Stimulated activated CD4-positive, alpha-beta T cell treated with anti-CD3 and anti-CD28 coated beads, Interleukin-2, amount 100 ng/mL, for 24 hours (primary cell): ENCODE data around the gene PAH.

Source experiments
- DNase-seq, 2 donors: peaks; one replicate each; pipeline ENCODE4 v3.0.0-alpha.2; 2020

The PAH gene

DNA sequence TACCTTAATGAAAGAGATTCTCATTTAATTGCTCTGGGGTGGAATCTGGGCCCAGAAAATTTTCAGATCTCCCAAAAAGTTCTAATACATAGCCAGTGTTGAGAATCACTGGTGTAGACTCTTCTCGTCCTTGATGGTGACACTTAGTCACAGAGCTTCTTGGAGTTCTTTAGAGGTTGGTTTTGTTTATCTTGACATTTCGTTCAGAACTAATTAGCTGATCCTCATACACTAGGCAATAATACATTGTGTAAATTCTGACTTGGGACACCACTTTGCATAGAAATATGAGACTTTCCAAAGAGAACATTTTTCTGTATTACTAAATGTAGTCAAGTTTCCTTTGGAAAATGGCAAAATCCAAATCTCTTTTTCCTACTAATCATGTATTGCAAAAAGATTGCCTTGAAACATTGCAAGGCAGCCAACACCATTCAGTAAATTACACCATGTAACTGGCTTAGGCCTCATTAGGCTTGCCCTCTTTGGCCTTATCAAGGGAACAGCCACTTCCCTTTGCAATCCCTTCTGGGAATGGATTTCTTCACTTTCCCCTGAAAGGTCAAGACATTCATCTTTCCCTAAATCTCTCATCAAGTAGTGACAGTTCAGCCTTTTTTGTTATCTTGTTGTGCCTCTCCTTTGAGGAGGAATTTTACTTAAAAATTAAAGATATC, 102.2 kb downstream of the PAH start:
- DNase-seq, result no peak

- no peak for DNase-seq
Measured at GRCh38 chr12:102812344-102812743, 104.7 kb downstream of the PAH start.

DNA sequence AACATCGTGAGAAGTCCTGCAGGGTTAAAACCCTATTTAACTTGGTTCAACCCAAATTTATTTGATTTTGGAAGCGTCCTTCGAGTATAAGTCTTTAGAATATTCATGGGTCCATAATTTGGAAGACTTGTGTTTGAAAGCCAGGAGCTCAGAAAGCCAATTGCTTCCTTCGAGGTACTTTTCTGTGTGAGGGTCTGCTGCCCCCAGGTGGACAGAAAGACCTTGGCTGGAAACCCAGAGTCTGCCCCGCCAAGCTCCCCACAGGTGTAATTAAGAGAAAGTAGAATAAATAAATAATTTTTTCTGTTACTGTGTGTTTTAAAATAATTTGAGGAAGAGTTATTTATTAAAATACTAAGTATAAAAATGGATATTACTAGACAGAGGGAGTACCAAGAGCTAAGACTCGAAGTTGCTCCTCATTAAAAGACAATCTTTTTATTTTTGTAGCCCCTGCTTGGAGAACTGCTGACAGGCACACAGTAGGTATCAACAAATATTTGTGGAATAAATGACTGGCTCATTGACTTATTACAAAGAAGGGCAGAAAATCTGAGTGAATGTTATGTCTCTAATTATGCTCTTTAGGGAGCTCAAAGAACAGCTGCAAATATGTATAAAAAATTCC, 105.8 kb downstream of the PAH start:
- DNase-seq, result peak in 1 of 2 donors; percentile 24

DNA sequence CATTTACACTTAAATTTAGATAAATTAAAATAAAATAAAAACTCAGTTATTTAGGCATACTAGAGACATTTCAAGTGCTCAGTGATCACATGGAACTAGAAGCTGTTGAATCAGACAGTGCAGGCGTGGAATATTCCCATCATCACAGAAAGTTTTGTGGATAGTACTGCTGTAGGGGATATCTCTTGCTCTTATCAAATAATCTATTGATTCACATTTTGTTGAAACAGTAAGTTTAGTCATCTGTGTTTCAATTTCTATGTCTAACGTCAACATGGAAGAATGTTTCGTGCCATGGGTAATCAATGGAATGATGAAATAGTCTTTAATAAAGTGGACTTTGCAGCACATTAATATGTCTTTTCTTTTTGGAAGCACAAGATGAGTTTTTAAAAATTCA, 108.6 kb downstream of the PAH start:
- DNase-seq, result no peak

DNA sequence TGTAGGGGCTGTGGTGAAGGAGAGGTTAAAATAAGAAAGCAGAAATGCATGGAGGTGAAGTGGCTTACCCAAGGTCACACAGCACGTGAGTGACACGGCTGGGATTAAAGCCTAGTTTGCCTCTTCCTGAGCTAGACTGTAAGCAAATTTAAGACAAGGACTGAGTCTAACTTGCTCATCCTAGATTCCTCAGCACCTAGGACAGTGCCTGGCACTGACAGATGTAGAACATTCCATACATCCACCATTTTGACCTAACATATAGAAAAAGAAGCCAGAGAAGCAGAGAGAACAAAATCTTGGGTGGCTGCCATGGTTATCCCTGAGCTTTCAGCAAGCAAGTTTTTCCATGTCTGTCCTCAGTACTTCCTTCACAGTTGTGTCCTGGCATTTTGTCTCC, 110.5 kb downstream of the PAH start:
- DNase-seq, result no peak

DNA sequence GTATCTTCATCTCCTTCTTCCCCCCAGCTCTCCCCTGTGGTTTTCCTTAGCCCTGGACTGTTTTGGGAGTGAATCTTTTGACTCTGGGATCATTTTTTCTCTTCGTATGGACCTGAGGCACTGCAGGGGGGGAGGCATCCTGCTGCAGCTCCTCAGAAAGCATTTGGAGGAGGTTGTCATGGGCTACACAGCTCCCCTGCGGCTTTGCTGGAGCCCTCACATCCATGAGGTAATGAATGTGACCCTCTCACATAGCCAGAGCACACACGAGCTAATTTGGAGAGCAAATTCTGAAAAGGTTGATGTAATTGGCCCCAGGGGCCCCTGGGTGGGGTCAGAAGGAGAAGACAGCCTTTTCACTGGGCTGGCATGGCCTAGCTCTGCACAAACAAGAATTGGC, 110.9 kb downstream of the PAH start:
- DNase-seq, result no peak

GRCh38 chr12:102800565-102800964, 116.5 kb downstream of the PAH start:
- no peak for DNase-seq

DNA sequence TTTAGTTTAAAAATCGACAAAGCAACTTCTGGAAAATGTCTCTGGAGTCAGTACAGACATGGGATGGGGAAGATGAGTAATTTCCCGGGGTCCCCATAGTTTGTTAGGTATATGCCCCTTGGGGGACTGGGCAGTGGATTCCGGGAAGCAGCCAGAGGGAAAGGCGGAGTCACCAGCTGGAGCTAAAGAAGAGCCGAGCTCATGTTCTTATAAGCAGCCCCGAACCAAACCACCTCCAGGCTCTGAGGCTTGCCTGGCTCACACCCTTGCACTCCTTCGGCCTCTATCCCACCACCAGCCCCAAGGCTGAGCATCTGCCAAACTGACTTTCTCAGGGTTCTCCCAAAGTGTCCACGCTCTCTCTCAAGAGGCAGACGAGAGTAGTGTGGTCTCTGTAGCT, 117.8 kb downstream of the PAH start:
- no peak for DNase-seq

- DNase-seq, result no peak
Measured at GRCh38 chr12:102797528-102797927, 119.5 kb downstream of the PAH start.

- DNase-seq, result no peak
Measured at GRCh38 chr12:102793921-102794320, 123.1 kb downstream of the PAH start.
